Cardiac fibroblast (primary cell): ENCODE results near the gene FAM83G.

Experiments used
- DNase-seq, 2 donors: peaks; one replicate each; pipeline versions ENCODE4 v3.0.0 to v3.0.0-alpha.2; 2010; ENCODE audit warnings: low read depth in 2 of 2
- H3K4me3 ChIP-seq, 2 donors: replicated peaks in 1 of 2; 1 replicate in 1 of 2; 2 replicates in 1 of 2; pipeline ENCODE4 v1.5.1; 2011; ENCODE audit warnings: low read depth in 2 of 2, low read length in 2 of 2, mild to moderate bottlenecking in 2 of 2, moderate library complexity in 1 of 2
- TF ChIP-seq, protein P1 (sequence below): IDR thresholded peaks from one replicate; pipeline ENCODE4 v1.5.1; 2011; ENCODE audit warnings: low read depth, mild to moderate bottlenecking, low read length, inconsistent platforms

The FAM83G gene

DNA sequence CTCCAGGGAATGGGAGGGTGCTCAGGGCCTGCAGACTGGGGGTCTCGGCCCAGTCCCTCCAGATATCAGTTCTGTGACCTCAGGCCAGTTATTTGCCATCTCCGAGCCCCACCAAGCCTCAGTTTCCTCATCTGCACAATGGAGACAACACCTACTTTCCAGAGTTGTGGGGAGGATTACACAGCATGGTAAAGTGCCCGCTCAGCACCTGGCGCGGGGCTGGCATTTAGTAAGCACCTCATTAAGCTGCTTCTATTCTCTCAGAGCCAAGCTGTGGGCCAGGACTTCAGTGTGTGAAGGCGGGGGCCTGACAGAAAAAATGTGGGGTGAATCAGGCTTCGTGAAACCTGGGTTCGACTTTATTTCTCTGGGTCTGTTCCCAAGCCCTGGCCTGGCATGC is 5.2 kb downstream of the FAM83G start:
- DNase-seq, result no peak
- H3K4me3 ChIP-seq, result no peak overlapping the region
- TF ChIP-seq, protein P1, sequence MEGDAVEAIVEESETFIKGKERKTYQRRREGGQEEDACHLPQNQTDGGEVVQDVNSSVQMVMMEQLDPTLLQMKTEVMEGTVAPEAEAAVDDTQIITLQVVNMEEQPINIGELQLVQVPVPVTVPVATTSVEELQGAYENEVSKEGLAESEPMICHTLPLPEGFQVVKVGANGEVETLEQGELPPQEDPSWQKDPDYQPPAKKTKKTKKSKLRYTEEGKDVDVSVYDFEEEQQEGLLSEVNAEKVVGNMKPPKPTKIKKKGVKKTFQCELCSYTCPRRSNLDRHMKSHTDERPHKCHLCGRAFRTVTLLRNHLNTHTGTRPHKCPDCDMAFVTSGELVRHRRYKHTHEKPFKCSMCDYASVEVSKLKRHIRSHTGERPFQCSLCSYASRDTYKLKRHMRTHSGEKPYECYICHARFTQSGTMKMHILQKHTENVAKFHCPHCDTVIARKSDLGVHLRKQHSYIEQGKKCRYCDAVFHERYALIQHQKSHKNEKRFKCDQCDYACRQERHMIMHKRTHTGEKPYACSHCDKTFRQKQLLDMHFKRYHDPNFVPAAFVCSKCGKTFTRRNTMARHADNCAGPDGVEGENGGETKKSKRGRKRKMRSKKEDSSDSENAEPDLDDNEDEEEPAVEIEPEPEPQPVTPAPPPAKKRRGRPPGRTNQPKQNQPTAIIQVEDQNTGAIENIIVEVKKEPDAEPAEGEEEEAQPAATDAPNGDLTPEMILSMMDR, result no peak

DNA sequence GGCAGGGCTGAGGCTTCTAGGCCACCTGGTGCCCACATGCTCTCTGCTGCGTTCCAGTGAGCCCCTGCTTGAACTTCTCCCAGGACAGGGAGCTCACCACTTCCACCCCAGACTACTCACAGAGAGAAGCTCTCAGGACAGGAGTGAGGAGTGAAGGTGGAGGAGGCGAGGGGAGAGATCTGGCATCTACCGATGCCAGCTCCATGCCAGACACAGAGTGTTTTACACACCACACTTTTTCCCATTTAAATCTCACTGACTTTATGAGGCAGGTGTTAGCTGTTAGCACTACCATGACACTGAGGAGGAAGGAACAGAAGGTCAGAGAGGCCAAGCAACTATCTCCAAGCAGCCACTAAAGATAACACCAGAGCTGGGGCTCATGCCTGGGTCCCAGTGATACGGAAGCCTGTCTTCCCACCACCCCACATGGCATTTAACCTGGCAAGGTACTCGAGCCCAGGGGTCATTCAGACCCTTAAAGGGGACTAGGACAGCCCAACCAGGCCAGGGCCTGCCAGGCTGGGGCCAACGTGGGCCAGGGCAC is 6.8 kb downstream of the FAM83G start:
- TF ChIP-seq, protein P1, result no peak
- no peak overlapping the region for H3K4me3 ChIP-seq
- DNase-seq, result no peak

DNA sequence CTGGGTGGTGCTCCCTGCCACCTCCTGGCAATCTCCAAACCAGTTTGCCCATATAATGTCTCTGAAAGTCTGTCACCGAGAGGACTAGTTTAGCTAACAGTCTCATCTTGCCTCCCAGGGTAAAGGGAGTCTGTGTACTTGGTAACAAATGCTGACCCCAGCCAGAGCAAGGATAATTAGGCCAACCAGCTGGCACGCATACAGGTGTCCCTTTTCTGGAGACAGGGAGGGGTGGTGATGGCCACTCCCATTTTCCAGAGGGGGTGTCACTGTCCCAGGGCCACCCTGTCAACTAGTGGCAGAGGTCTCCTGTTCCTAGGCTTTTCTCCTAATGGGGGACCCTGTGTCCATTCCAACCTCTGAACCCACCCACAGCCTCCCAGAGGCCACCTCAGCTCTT is 8.1 kb downstream of the FAM83G start:
- DNase-seq, result no peak
- no peak overlapping the region for H3K4me3 ChIP-seq
- TF ChIP-seq, protein P1, result no peak

DNA sequence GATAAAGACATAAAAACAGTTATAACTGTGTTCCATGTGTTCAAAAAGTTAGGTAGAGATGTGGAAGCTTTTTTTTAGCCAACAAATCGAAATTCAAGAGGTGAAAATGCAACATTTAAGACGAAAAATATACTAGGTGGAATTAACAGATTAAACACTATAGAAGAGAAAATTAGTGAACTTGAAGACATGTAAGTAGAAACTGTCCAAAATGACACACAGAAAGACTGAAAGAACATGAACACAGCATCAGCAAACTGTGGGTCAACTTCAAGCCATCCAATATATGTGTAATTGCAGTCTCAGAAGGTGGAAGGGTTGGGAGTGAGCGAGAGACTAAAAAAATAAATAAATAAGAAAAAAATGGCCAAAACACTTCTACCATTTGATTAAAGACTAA is 9.3 kb downstream of the FAM83G start:
- TF ChIP-seq, protein P1, result no peak
- no peak for DNase-seq
- no peak overlapping the region for H3K4me3 ChIP-seq

DNA sequence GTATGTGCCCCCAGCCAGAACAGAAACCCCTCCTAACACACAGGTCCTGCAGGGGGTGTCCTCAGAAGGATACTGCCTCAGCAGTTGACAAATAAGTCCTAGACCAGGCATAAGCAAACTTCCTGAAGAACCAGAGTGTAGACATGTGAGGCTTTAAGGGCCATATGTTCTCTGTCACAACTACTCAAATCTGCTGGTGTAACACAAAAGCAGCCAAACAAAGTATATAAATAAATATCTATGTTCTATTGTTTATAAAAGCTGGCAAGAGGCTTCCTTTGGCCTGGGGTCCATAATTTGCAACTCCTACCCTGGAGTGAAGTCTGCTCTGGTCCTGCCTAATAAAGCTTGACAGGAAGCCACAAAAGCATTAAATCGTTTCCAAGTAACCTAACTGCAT is 9.9 kb downstream of the FAM83G start:
- no peak overlapping the region for H3K4me3 ChIP-seq
- TF ChIP-seq, protein P1, result no peak
- DNase-seq, result peak in 1 of 2 donors; percentile 24

DNA sequence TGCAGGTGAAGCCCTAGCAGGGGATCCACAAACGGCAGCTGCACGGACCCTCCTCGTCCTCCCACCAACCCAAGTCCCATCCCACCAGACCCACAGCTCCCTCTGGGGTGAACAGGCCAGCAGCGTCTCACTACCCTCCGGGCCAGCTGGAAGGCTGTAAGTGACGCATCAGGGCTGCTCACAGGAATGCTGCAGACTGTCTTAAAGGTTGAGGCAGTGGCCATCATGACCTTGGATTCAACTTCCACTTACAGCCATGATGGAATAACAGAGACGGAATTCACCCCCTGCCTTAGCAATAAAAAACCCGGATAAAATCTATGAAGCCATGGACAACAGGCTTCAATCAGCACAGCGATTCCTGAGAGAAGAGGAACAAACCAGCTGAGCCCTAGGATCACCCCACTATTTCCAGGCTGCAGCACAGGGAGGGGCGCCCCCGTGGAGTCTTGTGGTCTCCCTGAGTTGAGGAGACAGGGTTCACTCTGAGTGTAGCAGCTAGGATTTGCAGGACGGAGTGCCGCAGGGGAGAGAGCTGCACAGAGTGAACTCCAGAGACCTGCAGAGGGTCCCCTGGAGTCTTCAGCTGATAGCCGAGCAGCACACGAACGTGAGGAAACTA is 10.5 kb downstream of the FAM83G start:
- no peak overlapping the region for H3K4me3 ChIP-seq
- TF ChIP-seq, protein P1, result no peak

More for the DNA sequence above, 10.5 kb downstream of the FAM83G start:
- peak; percentile 27 to 33 for DNase-seq
